ENCODE data around the gene MCAT.

- TF ChIP-seq CTCF (IDR thresholded peaks at IDR 0.05; ENCODE audit: low read depth, low read length, missing input control) (no peak), GABPA (IDR thresholded peaks at IDR 0.05 in 1 of 2, conservative IDR thresholded peaks at IDR 0.05 in 1 of 2) (no peak)
Observed at GRCh38 chr22:43163241-43163795, 20.1 kb upstream of the MCAT start.
